IMR-90 (cell line): Measurements from ENCODE around the gene TEKT1. TPM values are rescaled to one million over a fixed set of nuclear protein-coding genes. Genes with fewer than 3 reads are reported as not detected.

ENCODE experiments used
- ATAC-seq: fragments of 200-7000 bp; cut with Tn5 transposase; 2 replicates; pipeline ENCODE4 v1.9.1; 2020; ENCODE audit warnings: low read depth, mild to moderate bottlenecking, moderate library complexity
- BruUV-seq: library from RNA; stranded (reverse); fragments of 400-500 nt; replicated peaks from 2 replicates; lab custom pipeline; 2021; lab: Mats Ljungman, UMichigan
- CTCF ChIA-PET: fragments of 300-600 bp; formaldehyde crosslinking; extraction: SDS; loops from one replicate; lab custom pipeline; 2021; ENCODE audit warnings: antibody characterized with exemption; lab: Yijun Ruan, JAX
- POLR2A ChIA-PET: fragments of 300-600 bp; sonication (Branson Sonifier 250); formaldehyde crosslinking; loops from one replicate; lab custom pipeline; 2022; ENCODE audit warnings: antibody characterized with exemption; ENCODE audit not compliant: unreplicated experiment; lab: Charles Lee
- DNase-seq: peaks from one replicate; pipeline ENCODE4 v3.0.0; 2013
- H2AFZ ChIP-seq: replicated peaks from 2 replicates; pipeline ENCODE3; 2013; ENCODE audit warnings: low read length, mild to moderate bottlenecking; ENCODE audit not compliant: poor library complexity
- H2AK5ac ChIP-seq: 2 replicates; pipeline ENCODE4 v1.6.1; 2013; ENCODE audit warnings: low read depth, low read length, inconsistent platforms
- H2AK9ac ChIP-seq: replicated peaks from 2 replicates; pipeline ENCODE3; 2013; ENCODE audit warnings: mild to moderate bottlenecking, low read depth, low read length, moderate library complexity; ENCODE audit not compliant: poor library complexity
- H2BK120ac ChIP-seq: 2 replicates; pipeline ENCODE4 v1.6.1; 2013; ENCODE audit warnings: low read depth, low read length, inconsistent platforms
- H2BK15ac ChIP-seq: 3 replicates; pipeline ENCODE4 v1.6.1; 2013; ENCODE audit warnings: low read depth, low read length, inconsistent platforms
- H2BK20ac ChIP-seq: 2 replicates; pipeline ENCODE4 v1.6.1; 2013; ENCODE audit warnings: low read depth, mild to moderate bottlenecking, inconsistent platforms, low read length, moderate library complexity
- H2BK5ac ChIP-seq: 2 replicates; pipeline ENCODE4 v1.6.1; 2013; ENCODE audit warnings: mild to moderate bottlenecking, low read depth, low read length, inconsistent platforms; ENCODE audit not compliant: poor library complexity, severe bottlenecking
- H3K14ac ChIP-seq: replicated peaks from 2 replicates; pipeline ENCODE4 v1.6.1; 2013; ENCODE audit warnings: low read depth, low read length, inconsistent platforms
- H3K18ac ChIP-seq: 2 replicates; pipeline ENCODE4 v1.6.1; 2013; ENCODE audit warnings: low read depth, low read length, control low read depth
- H3K23ac ChIP-seq: 2 replicates; pipeline ENCODE4 v1.6.1; 2013; ENCODE audit warnings: low read depth, low read length, inconsistent platforms
- H3K27ac ChIP-seq: 2 replicates; pipeline ENCODE4 v1.5.1; 2013; ENCODE audit warnings: mild to moderate bottlenecking, control low read depth, low read length; ENCODE audit not compliant: insufficient read depth
- H3K27me3 ChIP-seq: 2 replicates; pipeline ENCODE4 v1.6.1; 2013; ENCODE audit warnings: low read length; ENCODE audit not compliant: control insufficient read depth, insufficient read depth
- H3K36me3 ChIP-seq: 2 replicates; pipeline ENCODE4 v1.6.1; 2013; ENCODE audit warnings: low read length, mixed read lengths; ENCODE audit not compliant: control insufficient read depth, insufficient read depth
- H3K4ac ChIP-seq: 2 replicates; pipeline ENCODE4 v1.6.1; 2013; ENCODE audit warnings: low read depth, low read length, inconsistent platforms
- H3K4me1 ChIP-seq: 2 replicates; pipeline ENCODE4 v1.6.1; 2013; ENCODE audit warnings: low read length, mixed read lengths; ENCODE audit not compliant: control insufficient read depth, insufficient read depth
- H3K4me2 ChIP-seq: 2 replicates; pipeline ENCODE4 v1.6.1; 2013; ENCODE audit warnings: low read depth, mild to moderate bottlenecking, control low read depth, low read length, moderate library complexity
- H3K4me3 ChIP-seq: 2 replicates; pipeline ENCODE4 v1.5.1; 2013; ENCODE audit warnings: low read depth, mild to moderate bottlenecking, control low read depth, low read length, moderate library complexity; ENCODE audit not compliant: insufficient read depth
- H3K56ac ChIP-seq: 2 replicates; pipeline ENCODE4 v1.6.1; 2013; ENCODE audit warnings: low read length, inconsistent platforms; ENCODE audit not compliant: insufficient read depth; ENCODE audit errors: extremely low read depth
- H3K79me1 ChIP-seq, 2 experiments: 2 replicates each; pipeline ENCODE4 v1.6.1; 2013; ENCODE audit warnings: low read length in 2 of 2, inconsistent platforms in 1 of 2, low read depth in 1 of 2
- H3K9ac ChIP-seq: 2 replicates; pipeline ENCODE4 v1.6.1; 2013; ENCODE audit warnings: low read depth, low read length, control low read depth
- H3K9me1 ChIP-seq: 2 replicates; pipeline ENCODE4 v1.6.1; 2013; ENCODE audit warnings: low read length, inconsistent platforms; ENCODE audit not compliant: insufficient read depth
- H3K9me3 ChIP-seq: 2 replicates; pipeline ENCODE4 v1.6.1; 2013; ENCODE audit warnings: low read length; ENCODE audit not compliant: control insufficient read depth, insufficient read depth
- H4K20me1 ChIP-seq: 2 replicates; pipeline ENCODE4 v1.6.1; 2013; ENCODE audit warnings: low read length, inconsistent platforms; ENCODE audit not compliant: insufficient read depth
- H4K5ac ChIP-seq: 2 replicates; pipeline ENCODE4 v1.6.1; 2013; ENCODE audit warnings: mild to moderate bottlenecking, low read depth, low read length, control low read depth
- H4K8ac ChIP-seq, 2 experiments: 2 replicates each; pipeline ENCODE4 v1.6.1; 2013; ENCODE audit warnings: low read depth in 2 of 2, low read length in 2 of 2, control low read depth in 1 of 2, inconsistent platforms in 1 of 2
- H4K91ac ChIP-seq: 2 replicates; pipeline ENCODE4 v1.6.1; 2013; ENCODE audit warnings: low read depth, low read length, inconsistent platforms; ENCODE audit not compliant: insufficient read depth
- BHLHE40 ChIP-seq: fragments of 150-350 bp; IDR thresholded peaks from 2 replicates; pipeline ENCODE4 v1.6.1; 2016; ENCODE audit warnings: mild to moderate bottlenecking, low read depth, low read length
- CTCF ChIP-seq: conservative IDR thresholded peaks from 2 replicates; pipeline ENCODE4 v1.5.1; 2012; ENCODE audit warnings: mild to moderate bottlenecking, low read depth, low read length, improper control_type of control experiment
- ELK1 ChIP-seq: fragments of 150-350 bp; IDR thresholded peaks from 2 replicates; pipeline ENCODE4 v1.6.1; 2016; ENCODE audit warnings: low read depth, mild to moderate bottlenecking, low read length, moderate library complexity, borderline replicate concordance
- MAZ ChIP-seq: IDR thresholded peaks from 2 replicates; pipeline ENCODE4 v1.6.1; 2012; ENCODE audit warnings: low read depth, mild to moderate bottlenecking, low read length, improper control_type of control experiment, moderate library complexity, borderline replicate concordance
- MXI1 ChIP-seq: IDR thresholded peaks from 2 replicates; pipeline ENCODE4 v1.6.1; 2012; ENCODE audit warnings: low read depth, mild to moderate bottlenecking, low read length, moderate library complexity, borderline replicate concordance
- POLR2A ChIP-seq: IDR thresholded peaks from 2 replicates; pipeline ENCODE4 v1.6.1; 2012; ENCODE audit warnings: mild to moderate bottlenecking, low read depth, low read length
- SMC3 ChIP-seq: fragments of 150-350 bp; IDR thresholded peaks from 2 replicates; pipeline ENCODE4 v1.6.1; 2016; ENCODE audit warnings: low read depth, mild to moderate bottlenecking, antibody characterized with exemption, low read length, moderate library complexity
- WGBS, 2 experiments: methylation state at CpG; one replicate each; pipeline versions ENCODE4 v1.1.5 to v1.1.7; 2013; ENCODE audit warnings: missing lambda C conversion rate in 2 of 2; ENCODE audit not compliant: insufficient read length in 1 of 2; ENCODE audit errors: extremely low coverage in 2 of 2; 5-methylcytosine and 5-hydroxymethylcytosine counted together
- dilution Hi-C: fragments of 300-500 bp; cut with HindIII; formaldehyde crosslinking; loops from one replicate; pipeline ENCODE4 v1.14.3; 2018; ENCODE audit warnings: low sequenced_read_pairs; ENCODE audit not compliant: unreplicated experiment
- in situ Hi-C: fragments of 300-500 bp; cut with MboI; formaldehyde crosslinking; loops from 3 replicates; pipeline ENCODE4 v1.14.3; 2019; ENCODE audit warnings: low sequenced_read_pairs, inconsistent platforms, mixed read lengths
- intact Hi-C: fragments of 100-400 bp; cut with micrococcal nuclease; formaldehyde crosslinking; loops from 2 replicates; pipeline ENCODE4 v1.10.0; 2022
- polyA plus RNA-seq, 3 experiments: library from polyadenylated mRNA; depleted of rRNA; stranded (reverse); fragments of >200 nt; gene quantifications; 2 replicates each; pipeline ENCODE4 v1.2.3, GENCODE V29; 2012; ENCODE audit warnings: low replicate concordance in 1 of 3
- total RNA-seq: library from RNA; depleted of rRNA; stranded (reverse); fragments of >200 nt; gene quantifications from 2 replicates; pipeline ENCODE4 v1.2.3, GENCODE V29; 2012

Gene TEKT1
- total and polyA plus RNA-seq, 2 of the 4 experiments (the other 2 are of a cell fraction), result not detected

GRCh38 chr17:6853764-6854442 lies 22.4 kb upstream of the TEKT1 start:
- intact Hi-C loops (no loop called here), in situ Hi-C loops (no loop called here), dilution Hi-C loops (no loop called here)
- Histone ChIP-seq H2AK5ac (no peak overlapping the region), H3K27me3 (no peaks in the 10 kb centered on the region; the same call in none of the 2 replicates), H4K20me1 (no peaks in the 10 kb centered on the region), H3K56ac (no peak overlapping the region), H3K18ac (no peak overlapping the region), H3K79me1 (no peaks in the 10 kb centered on the region), H3K4me3 (no peak overlapping the region), H2BK20ac (no peak overlapping the region), H2AK9ac (peak overlapping the region; percentile 42), H3K27ac (no peak overlapping the region), H4K8ac (no peak overlapping the region), H4K91ac (no peak overlapping the region), H2BK120ac (no peak overlapping the region), H3K9me3 (no peaks in the 10 kb centered on the region), H3K23ac (no peak overlapping the region), H3K4ac (no peak overlapping the region), H2BK15ac (no peak overlapping the region), H3K9ac (no peak overlapping the region), H3K36me3 (no peaks in the 10 kb centered on the region), H2BK5ac (no peak overlapping the region), H3K4me1 (no peaks in the 10 kb centered on the region), H3K9me1 (no peaks in the 10 kb centered on the region), H3K14ac (no peak overlapping the region), H3K4me2 (no peak overlapping the region), H4K5ac (no peak overlapping the region), H2AFZ (peak overlapping the region; percentile 58)
- BruUV-seq, result no TSS peak
- ChIA-PET POLR2A (no interaction called here), CTCF (interaction anchor here (1.6 kb wide), 1 partner anchor 10 kb away, joined by 5 read pairs; no protein-coding TSS in a partner anchor)
- 20% methylated on average over 2 of the region's 19 CpGs; no CpG with 5 or more reads in 1 of the 2 experiments for WGBS, 2 experiments
- no peak for ATAC-seq
- TF ChIP-seq MAZ, result no peak
- TF ChIP-seq SMC3, result no peak
- no peak for TF ChIP-seq POLR2A
- TF ChIP-seq BHLHE40, result no peak
- no peak for TF ChIP-seq ELK1
- no peak for TF ChIP-seq CTCF
- no peak for TF ChIP-seq MXI1
- DNase-seq, result no peak
